Activated CD4-positive, alpha-beta T cell treated with anti-CD3 and anti-CD28 coated beads, Interleukin-2, amount 50 U/mL, for 4 hours (primary cell): ENCODE results near the gene GPC6.
"Not testable (repeated sequence)": the region's sequence is repeated elsewhere in the genome, so short reads cannot be mapped to it uniquely, and the experiment has no call there.

ENCODE experiments used
- DNase-seq, 2 experiments: peaks; one replicate each; pipeline ENCODE4 v3.0.0-alpha.2; 2020

GPC6 gene

GRCh38 chr13:94188201-94188854 lies 961.7 kb downstream of the GPC6 start:
- no peak for DNase-seq

GRCh38 chr13:94192431-94192975 lies 965.9 kb downstream of the GPC6 start:
- no peak for DNase-seq

GRCh38 chr13:94195715-94196114 lies 969.1 kb downstream of the GPC6 start:
- no peak for DNase-seq

- no peak for DNase-seq
These were observed 969.8 kb downstream of the GPC6 start for GRCh38 chr13:94196413-94196812.

GRCh38 chr13:94198681-94199080 lies 972.1 kb downstream of the GPC6 start:
- no peak for DNase-seq

- DNase-seq, result no peak
These were observed 972.5 kb downstream of the GPC6 start for GRCh38 chr13:94199135-94199534.

- DNase-seq, result no peak
These were observed 974.4 kb downstream of the GPC6 start for GRCh38 chr13:94201022-94201421.

- DNase-seq, result no peak
These were observed 977.6 kb downstream of the GPC6 start for GRCh38 chr13:94204163-94204562.

GRCh38 chr13:94204946-94205345 lies 978.3 kb downstream of the GPC6 start:
- no peak for DNase-seq

GRCh38 chr13:94205896-94206295 lies 979.3 kb downstream of the GPC6 start:
- DNase-seq, result no peak

- no peak for DNase-seq
These were observed 982.5 kb downstream of the GPC6 start for GRCh38 chr13:94209117-94209516.

GRCh38 chr13:94209913-94210312 lies 983.3 kb downstream of the GPC6 start:
- DNase-seq, result not testable (repeated sequence)

GRCh38 chr13:94210816-94211215 lies 984.2 kb downstream of the GPC6 start:
- no peak for DNase-seq

GRCh38 chr13:94212196-94212595 lies 985.6 kb downstream of the GPC6 start:
- no peak for DNase-seq

- no peak for DNase-seq
These were observed 987.5 kb downstream of the GPC6 start for GRCh38 chr13:94214121-94214520.

GRCh38 chr13:94214975-94215374 lies 988.4 kb downstream of the GPC6 start:
- DNase-seq, result no peak

- DNase-seq, result no peak
These were observed 989.9 kb downstream of the GPC6 start for GRCh38 chr13:94216476-94216875.

- no peak for DNase-seq
These were observed 990.8 kb downstream of the GPC6 start for GRCh38 chr13:94217370-94217769.

GRCh38 chr13:94218537-94218936 lies 991.9 kb downstream of the GPC6 start:
- no peak for DNase-seq

GRCh38 chr13:94218951-94219350 lies 992.3 kb downstream of the GPC6 start:
- DNase-seq, result no peak

GRCh38 chr13:94224670-94225069 lies 998.1 kb downstream of the GPC6 start:
- DNase-seq, result no peak

GRCh38 chr13:94227255-94227879 lies 1000.8 kb downstream of the GPC6 start:
- no peak for DNase-seq

- DNase-seq, result no peak
These were observed 1002.2 kb downstream of the GPC6 start for GRCh38 chr13:94228763-94229162.

- no peak for DNase-seq
These were observed 1005.7 kb downstream of the GPC6 start for GRCh38 chr13:94232161-94232950.
